ENCODE results near the gene SLX9.

The SLX9 gene

DNA sequence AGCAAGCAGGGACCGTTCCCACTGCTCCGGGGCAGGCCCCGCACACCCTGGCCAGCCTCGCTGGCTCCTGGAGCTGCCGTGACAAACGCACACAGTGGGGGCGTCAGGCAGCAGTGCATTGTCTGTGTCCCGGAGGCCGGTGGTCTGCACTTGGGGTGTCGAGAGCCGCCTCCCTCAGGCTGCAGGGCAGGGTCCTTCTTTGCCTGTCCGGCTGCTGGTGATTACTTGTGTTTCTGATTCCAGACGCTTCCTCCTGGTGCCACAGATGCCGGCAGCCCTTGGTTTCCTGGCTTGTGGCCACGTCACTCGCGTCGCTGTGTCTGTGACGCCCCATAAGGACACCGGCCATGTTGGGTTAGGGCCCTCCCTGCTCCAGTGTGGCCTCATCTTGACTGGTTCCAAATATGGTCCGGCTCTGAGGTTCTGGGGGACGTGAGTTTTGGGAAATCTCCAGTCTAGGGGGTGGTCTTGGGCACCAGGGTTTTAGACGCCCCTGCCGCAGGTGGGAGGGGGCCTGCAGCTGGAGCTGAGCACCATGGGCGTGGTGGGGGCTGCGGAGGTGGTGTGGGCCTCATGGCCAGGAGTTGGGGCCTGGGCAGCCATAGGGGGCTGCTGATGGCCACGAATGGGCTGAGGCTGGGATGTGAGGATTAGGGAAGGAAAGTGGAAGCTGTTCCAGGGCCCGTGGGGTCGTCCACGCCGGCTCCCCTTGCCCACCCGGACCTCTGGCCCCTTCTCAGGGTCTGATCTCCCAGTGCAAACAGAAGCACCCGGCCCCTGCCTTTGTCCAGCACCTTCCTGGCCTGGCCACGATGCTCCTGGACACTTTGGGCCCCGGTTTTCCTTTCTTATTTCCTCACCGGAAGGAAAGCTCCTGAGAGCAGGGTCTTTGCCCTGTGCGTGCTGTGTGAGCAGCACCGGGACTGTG, 41.0 kb downstream of the SLX9 start:
- no peak for DNase-seq
- in situ Hi-C loops (cut with HindIII; ENCODE audit: low pct_ligation_motif_present, low pct_unique_long_range_greater_than_20kb, low sequenced_read_pairs) = no loop called here

DNA sequence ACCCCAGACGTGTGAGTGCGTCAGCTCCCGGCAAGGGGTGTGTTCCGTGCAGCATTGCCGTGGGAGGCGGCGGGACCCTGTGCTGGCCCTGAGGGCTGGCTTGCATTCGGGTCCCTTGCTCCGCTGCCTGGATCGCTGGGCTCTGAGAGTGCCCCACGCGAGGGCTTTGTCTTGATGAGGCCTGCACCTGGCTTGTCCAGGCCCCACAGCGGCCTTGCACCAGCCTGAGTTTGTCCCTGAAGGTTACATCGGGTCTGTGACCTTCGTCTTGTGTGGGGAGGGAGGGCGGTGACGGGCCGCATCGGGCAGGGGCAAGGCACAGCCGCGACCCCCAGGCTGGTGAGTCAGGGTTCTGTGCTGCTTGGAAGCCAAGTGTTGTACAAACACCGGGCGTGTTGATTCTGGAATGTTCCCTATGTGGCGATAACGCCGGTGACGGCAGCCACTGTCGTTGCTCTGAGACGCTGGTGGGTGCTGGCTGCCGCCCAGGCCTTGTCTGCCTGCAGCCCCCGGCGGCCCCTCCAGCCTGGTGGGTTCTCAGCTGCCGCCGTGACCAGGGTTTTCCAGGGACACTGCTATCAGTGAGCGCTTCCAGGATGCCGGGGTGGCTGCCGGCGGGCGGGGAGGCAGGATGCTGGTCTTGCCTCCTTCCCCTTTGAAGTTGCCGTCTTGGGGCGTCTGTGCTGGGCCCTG, 42.9 kb downstream of the SLX9 start:
- in situ Hi-C loops (cut with HindIII; ENCODE audit: low pct_ligation_motif_present, low pct_unique_long_range_greater_than_20kb, low sequenced_read_pairs) = no loop called here
- no peak for DNase-seq

DNA sequence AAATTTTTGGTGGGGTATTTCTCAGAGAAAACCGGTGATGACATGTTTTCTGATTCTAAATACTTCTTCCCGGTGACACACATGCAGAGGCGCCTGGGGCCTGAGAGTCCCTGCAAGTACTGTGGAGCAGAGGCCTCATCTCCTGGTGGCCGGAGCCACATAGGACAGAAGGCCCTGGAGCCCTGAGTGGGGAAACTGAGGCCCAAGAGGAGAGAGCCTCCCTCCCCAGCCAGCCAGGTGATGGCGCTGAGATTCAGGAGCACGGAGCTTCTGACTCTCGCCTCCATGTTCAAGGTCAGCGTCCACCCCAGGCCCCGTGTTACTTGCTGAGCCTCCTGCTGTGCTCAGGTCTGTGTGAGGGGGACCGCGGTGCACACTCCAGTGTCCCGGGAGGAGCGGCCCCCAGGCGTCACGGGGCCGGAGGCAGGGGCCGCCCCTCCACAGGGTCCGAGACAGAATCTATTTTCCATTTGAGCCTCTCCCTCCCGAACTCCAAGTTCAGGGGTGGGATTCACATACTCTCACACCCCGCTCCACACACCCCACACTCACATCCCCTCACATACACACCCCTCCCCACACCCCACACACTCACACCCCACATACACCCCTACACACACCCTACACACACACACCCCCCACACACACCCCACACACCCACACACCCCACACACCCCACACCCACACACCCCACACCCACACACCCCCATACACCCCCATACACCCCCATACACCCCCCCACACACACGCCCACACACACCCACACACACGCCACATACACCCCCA, 43.8 kb downstream of the SLX9 start:
- DNase-seq = no peak
- in situ Hi-C loops (cut with HindIII; ENCODE audit: low pct_ligation_motif_present, low pct_unique_long_range_greater_than_20kb, low sequenced_read_pairs) = no loop called here

DNA sequence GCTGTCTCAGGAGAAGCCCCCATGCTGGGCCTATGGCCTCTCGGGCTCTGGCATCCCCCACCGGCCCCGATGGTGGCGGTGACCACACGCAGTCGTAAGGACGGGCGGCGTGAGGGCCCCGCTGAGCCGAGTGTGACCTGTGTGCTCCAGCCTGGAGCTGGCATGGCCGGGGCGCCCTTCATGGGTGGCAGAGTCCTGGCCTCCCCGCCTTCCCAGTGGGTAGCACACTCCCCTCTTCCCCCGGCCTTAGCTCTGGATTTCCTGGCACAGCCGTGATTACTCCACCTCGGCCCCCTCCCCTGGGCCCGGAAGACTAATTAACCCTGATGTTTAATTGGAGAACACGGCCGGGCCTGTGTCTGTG, 44.6 kb downstream of the SLX9 start:
- no peak for DNase-seq
- in situ Hi-C loops (cut with HindIII; ENCODE audit: low pct_ligation_motif_present, low pct_unique_long_range_greater_than_20kb, low sequenced_read_pairs) = no loop called here

DNA sequence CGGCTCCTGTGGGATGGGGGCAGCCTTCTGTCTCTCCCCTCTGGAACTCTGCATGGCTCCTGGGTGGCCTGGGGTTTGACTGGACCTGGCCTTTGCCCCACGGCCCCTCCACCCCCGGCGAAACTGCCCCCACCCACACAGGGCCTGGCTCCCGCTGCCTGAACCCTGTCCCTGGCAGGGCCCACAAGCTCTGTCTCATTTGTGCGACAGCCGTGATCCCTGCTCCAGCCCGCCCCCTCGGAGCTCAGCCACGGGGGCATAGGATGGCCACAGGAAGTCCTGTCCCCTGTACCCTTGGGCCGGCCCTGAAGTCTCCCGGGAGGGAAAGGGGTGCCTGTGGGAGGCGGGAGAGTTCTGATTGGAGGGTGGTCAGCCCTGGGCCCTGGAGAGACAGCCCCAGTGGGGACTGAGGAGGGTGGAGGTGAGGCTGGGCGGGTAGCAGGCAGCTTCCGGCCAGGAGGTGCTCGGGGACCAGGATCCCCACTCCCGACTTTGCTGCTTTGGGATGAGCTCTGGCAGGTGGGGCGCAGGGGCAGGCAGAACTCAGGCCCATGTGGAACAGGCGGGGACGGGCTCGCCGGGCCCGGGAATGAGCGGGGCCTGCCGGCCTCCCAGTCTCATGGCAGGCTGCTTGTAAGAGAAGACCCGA, 45.1 kb downstream of the SLX9 start:
- in situ Hi-C loops (cut with HindIII; ENCODE audit: low pct_ligation_motif_present, low pct_unique_long_range_greater_than_20kb, low sequenced_read_pairs) = no loop called here
- DNase-seq = no peak

DNA sequence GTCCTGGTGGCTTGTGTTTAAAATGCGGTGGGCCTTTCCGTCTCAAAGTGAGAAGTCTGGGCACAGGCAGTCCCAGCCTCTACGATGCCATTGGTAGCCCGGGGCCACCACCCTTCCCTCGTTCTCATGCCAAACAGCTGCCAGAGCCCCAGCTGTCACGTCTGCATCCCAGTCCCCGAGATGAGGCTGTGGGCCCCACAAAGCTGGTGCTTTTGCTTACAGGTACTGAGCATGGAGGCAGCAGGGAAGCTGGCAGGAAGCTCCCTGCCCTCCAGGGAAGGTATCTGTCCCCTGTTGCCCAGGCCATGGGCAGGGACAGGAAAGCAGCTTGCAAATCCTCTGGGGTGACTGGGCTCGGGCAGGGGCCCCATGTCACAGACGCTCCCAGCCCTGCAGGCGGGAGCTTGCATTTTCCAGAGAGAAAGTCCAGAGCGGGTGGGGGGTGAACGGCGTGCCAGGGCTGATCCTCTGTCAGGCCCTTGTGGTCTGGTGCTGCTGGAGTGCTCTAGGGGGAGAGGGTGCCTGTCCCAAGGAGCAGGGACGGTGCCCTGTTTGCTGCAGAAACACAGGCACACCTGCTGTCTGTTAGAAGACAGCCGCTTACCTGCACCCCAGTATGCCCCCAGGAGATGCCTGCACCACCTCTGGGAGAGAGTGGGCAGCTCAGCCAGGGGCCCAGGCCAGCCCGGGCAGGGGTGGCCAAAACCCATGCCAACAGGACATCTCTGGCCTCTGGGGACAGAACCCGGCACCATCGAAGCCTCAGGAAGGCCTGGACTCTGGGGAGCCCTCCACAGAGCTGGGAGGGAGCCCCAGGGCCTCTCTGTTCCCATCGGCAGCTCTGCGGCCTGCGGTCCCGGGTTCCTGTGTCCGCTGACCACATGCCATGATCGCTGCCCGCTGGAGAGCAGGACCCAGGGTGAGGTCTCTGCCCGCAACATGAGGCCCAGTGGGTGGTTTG, 45.9 kb downstream of the SLX9 start:
- no peak for DNase-seq
- in situ Hi-C loops (cut with HindIII; ENCODE audit: low pct_ligation_motif_present, low pct_unique_long_range_greater_than_20kb, low sequenced_read_pairs) = no loop called here

DNA sequence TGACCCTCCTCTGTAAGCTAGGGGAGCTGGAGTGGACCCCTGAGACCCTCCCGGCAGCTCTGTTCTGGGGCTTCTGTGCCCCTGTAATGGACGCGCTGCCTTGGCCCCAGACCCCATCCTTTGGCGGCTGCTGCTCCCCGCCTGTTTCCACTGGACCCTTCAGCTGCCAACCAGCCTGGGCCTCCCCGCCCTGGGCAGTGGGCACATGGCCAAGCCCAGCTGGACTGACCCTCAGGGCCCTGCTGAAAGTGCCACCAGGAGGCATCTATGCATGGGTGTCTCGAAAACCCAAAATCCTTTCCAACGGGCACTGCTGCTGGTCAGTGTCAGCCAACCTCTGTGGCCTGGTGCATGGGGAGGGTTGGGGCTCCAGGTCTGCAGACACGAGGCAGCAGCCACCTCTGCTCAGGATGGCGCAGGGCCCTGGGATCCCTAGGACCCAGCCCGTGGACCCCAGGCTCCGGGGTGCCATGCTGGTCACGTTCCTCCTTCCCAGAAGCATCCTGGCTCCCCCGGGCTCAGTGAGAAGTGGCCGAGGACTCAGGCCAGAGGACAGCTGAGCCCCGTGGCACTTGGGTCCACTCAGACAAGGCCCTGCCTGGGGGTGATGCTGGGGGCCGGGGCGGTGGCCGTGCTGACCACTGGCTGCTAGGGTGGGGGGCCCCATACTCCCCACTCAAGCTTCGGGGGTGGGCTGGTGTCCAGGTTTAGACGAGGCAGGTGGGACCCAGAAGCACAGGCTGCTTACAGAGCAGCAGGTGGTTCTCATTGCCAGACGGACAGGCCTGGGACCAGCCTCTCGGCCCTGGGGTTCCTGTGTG, 46.9 kb downstream of the SLX9 start:
- DNase-seq = no peak
- in situ Hi-C loops (cut with HindIII; ENCODE audit: low pct_ligation_motif_present, low pct_unique_long_range_greater_than_20kb, low sequenced_read_pairs) = no loop called here

DNA sequence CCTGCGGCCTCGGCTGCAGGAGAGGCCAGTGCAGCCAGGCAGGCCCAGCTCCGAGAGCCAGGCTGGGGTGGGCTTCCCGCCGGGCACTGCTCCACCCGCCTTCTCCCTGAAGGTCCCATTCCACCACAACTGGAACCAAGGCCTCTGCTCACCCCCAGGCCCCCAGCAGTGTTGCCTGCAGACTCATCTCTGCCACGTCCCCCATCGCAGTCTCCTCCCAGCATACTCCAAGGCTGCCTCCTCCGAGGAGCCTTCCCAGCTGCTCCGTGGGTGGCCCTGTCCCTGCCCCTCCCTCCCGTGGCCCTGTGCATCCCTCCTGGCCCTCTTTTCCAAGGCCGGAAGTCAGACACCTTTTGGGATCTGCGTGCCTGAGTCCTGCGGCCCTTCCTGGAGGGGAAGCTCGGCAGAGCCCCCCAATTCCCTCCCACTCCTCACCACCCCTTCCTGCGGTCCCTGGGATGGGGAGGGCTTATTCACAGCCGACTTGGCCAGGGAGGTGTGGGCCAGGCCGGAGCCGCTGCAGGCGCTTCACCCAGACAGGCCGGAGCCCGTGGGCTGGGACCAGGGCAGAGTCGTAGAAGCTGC, 47.6 kb downstream of the SLX9 start:
- in situ Hi-C loops (cut with HindIII; ENCODE audit: low pct_ligation_motif_present, low pct_unique_long_range_greater_than_20kb, low sequenced_read_pairs) = no loop called here
- no peak for DNase-seq

DNA sequence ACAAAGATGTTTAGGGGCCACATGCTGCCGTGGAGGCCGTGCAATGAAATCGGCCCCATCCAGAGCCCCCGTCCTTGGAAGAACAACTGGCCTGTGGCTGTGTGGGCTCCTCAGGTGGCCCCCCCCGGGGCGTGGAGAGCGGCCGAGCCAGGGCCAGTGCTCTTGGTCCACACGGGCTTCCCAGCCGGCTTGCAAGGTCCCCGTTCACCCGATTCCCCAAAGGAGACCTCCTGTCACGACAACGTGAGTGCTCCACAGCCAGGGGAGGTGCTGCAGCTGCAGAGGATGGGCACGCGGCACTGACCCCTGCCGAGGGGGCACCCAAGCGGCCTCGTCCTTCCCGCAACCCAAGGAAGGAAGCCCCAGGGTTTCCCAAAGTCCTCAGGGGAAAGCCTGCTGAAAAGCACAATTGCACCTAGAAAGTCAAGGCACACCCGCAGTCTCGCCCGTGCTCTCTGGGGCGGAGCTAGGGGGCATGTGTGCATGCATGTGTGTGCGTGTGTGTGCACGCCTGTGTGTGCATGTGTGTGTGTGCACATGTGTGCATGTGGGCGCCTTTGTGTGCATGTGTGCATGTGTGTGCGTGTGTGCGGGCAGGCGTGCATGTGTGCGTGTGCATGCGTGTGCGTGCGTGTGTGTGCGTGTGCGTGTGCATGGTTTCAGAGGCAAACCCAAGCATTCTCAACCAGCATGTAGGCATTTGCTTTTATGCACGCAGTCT, 48.2 kb downstream of the SLX9 start:
- no peak for DNase-seq
- in situ Hi-C loops (cut with HindIII; ENCODE audit: low pct_ligation_motif_present, low pct_unique_long_range_greater_than_20kb, low sequenced_read_pairs) = no loop called here

DNA sequence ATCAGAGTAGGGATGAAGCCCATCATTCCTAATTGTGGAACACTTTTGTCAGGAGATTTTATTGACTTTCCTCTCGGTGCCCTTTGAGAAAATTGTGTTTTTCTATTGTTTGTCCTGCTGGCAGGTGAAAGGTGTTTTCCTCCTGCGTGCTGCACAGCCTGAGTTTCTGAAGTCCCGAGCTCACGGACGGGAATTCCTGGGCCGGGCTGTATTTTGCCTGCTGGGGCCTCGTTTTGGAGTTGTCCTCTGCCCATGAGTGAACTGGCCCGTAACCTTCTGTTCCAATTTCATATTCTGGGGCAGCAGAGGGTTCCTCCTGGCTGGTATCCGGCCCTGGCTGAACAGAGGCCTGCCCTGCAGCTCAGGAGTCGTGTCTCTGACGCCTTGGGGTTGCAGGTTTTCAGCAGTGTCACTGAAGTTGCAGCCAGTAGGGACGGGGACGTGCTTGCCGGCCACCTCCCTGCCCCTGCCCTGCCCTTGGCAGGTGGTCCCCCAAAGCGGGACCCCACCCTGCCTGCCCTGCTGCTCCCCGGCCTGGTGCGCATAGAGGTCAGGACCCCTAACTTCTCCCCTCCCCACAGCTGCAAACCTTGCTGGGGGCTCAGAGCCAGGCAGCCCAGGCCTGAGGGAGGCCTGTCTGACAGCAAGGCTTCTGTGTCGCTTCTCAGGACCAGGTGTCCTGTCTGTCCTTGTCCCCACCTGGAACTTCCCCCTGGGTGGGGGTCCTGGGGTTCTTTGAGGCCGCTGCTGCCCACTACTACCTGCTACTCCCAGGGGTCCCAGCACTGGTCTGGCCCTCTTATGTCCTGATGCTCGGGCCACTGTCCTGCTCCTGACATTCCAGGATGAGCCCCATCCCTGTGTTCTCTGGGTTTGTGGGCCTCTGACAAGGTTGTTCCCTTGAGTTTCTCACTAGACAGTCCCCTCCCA, 49.0 kb downstream of the SLX9 start:
- DNase-seq = no peak
- in situ Hi-C loops (cut with HindIII; ENCODE audit: low pct_ligation_motif_present, low pct_unique_long_range_greater_than_20kb, low sequenced_read_pairs) = no loop called here

DNA sequence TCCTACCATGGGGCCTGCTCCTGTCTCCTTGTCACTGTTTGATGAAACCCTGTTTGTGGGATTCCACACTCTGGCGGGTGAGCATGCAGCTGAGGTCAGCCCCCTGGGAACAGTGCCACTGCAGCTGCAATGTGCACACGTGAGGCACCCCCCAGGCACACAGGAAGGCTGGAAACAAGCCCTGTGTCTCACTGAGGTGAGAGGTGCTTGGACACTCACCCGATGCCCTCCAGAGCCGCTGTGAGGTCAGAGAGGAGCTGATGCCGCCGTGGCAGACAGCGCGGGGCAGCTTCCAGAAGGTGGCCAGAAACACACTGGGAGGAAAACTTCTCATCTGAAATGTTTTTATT, 49.7 kb downstream of the SLX9 start:
- DNase-seq = no peak
- in situ Hi-C loops (cut with HindIII; ENCODE audit: low pct_ligation_motif_present, low pct_unique_long_range_greater_than_20kb, low sequenced_read_pairs) = no loop called here

DNA sequence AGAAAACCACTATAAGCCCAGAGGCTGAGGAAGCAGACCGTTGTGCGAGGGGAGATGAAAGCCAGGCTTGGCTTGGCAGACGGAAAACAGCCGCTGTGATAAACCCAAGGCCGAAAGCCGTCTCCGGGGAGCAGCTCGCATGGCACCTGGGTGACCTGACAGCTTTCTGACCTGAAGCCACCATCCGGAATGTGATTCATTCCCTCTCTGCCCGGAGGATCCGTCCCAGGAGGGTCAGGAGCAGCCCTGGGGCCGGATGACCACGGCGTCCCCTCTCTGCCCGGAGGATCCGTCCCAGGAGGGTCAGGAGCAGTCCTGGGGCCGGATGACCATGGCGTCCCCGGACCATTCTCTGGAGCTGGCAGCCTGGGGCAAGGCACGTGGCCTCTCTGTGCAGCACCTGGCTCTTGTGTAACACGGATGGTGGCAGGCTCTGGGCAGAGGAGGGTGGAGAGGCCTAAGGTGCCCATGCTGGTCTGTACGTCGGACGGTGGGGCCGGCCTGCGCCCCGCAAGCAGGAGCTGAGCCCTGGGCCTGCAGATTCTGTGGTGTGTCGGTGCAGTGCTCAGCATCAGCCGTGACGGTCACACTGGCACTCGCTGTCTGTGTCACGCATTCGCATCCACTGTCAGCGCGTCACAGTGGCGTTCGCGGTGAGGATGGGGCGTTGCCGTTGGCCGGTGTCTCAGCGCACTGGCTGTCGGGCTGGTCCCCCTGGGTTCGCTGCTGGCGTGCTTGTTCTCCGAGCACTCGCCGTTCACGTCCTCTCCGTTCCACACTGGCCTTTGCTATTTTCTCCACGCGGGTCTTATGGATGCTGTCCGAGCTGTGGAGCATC, 50.3 kb downstream of the SLX9 start:
- no peak for DNase-seq
- in situ Hi-C loops (cut with HindIII; ENCODE audit: low pct_ligation_motif_present, low pct_unique_long_range_greater_than_20kb, low sequenced_read_pairs) = no loop called here

DNA sequence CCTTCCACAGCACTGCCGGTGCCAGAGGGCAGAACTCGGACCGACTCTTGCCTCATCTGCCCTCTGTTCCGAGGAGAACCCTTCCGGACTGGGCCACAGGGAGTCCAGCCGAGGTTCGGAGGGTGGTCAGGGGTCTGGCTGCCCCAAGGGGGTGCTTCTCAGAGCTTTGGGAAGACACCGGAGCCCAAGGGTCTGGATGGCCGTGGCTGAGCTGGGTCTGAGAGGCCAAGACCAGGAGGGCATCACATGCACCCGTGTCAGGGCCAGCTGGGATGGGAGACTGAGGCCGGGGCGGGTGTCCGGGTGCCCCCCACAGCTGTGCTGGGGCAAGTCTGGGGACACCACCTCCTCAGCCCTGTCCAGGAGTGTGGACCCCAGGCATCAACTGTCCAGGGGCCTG, 51.1 kb downstream of the SLX9 start:
- in situ Hi-C loops (cut with HindIII; ENCODE audit: low pct_ligation_motif_present, low pct_unique_long_range_greater_than_20kb, low sequenced_read_pairs) = no loop called here
- no peak for DNase-seq
